Bronchial epithelial cell (primary cell): Measurements from ENCODE around the gene SLC25A21. TPM values are rescaled to one million over a fixed set of nuclear protein-coding genes. Genes with fewer than 3 reads are reported as not detected.
A peak's percentile ranks its signal among the peaks of the same experiment; 100 is the strongest.

ENCODE experiments used
- DNase-seq: peaks from one replicate; pipeline ENCODE4 v3.0.0-alpha.2; 2010; ENCODE audit warnings: low read depth
- FAIRE-seq: peaks from 2 replicates; lab custom pipeline; 2011; peaks lifted over from hg19 to GRCh38; lab: Jason Lieb, UNC
- H3K27me3 ChIP-seq: 2 replicates; pipeline ENCODE4 v1.5.1; 2011; ENCODE audit warnings: low read length; ENCODE audit not compliant: control insufficient read depth, insufficient read depth
- H3K36me3 ChIP-seq: 2 replicates; pipeline ENCODE4 v1.5.1; 2011; ENCODE audit warnings: low read length; ENCODE audit not compliant: control insufficient read depth, insufficient read depth
- H3K4me3 ChIP-seq: 2 replicates; pipeline ENCODE4 v1.5.1; 2011; ENCODE audit warnings: mild to moderate bottlenecking, low read depth, low read length, control low read depth
- total RNA-seq: library from RNA; depleted of rRNA; stranded (reverse); fragments of >200 nt; gene quantifications from 2 replicates; pipeline ENCODE4 v1.2.1, GENCODE V29; 2014
- TF ChIP-seq, protein P1 (sequence below): IDR thresholded peaks from 2 replicates; pipeline ENCODE4 v1.5.1; 2011; ENCODE audit warnings: mild to moderate bottlenecking, moderate library complexity, low read length, control low read depth, inconsistent platforms; ENCODE audit not compliant: insufficient read depth, severe bottlenecking

SLC25A21 gene
- total RNA-seq, 1 donor from 2014 or later, result 0.53 TPM

DNA sequence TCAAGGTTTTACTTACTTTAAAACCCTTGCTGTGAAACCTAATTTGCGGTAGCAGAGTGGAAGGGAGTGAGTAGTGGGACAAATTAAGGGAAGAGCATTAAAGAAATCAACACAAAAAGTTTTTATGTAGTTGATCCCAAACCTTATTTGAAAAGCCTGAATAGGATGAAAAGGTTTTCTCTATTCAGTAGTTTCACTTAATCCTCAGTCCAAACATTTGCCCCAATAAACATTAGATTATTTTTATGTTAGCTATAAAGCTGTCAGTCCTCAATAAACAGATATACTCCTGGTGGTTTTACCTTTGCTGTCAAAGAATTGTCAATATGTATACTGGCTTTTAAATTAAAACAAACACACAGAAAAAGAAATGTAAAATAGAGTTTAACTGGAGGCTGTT lies 374.8 kb downstream of the SLC25A21 start:
- Histone ChIP-seq H3K27me3 (no peaks in the 10 kb centered on the region), H3K4me3 (no peak overlapping the region), H3K36me3 (no peaks in the 10 kb centered on the region)
- TF ChIP-seq, protein P1, sequence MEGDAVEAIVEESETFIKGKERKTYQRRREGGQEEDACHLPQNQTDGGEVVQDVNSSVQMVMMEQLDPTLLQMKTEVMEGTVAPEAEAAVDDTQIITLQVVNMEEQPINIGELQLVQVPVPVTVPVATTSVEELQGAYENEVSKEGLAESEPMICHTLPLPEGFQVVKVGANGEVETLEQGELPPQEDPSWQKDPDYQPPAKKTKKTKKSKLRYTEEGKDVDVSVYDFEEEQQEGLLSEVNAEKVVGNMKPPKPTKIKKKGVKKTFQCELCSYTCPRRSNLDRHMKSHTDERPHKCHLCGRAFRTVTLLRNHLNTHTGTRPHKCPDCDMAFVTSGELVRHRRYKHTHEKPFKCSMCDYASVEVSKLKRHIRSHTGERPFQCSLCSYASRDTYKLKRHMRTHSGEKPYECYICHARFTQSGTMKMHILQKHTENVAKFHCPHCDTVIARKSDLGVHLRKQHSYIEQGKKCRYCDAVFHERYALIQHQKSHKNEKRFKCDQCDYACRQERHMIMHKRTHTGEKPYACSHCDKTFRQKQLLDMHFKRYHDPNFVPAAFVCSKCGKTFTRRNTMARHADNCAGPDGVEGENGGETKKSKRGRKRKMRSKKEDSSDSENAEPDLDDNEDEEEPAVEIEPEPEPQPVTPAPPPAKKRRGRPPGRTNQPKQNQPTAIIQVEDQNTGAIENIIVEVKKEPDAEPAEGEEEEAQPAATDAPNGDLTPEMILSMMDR, result no peak
- FAIRE-seq, result no peak
- DNase-seq, result no peak

DNA sequence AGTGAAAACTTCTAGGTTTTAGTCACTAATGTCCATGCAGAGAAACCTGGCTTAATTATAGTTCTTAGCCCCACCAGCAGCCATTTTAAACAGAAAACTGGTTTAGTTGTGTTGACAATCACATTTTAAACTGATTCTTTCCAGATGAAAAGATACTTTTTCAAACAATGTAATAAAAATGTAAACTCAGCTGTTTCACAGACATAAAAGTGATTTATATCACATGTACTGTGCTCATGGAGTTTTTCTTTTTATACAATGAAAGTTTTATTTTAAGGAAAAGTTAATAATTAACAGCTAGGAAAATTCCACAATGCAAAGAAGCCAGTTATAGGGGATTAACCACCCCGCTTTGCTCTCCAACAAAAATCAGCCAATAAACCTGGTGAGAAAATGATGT lies 381.0 kb downstream of the SLC25A21 start:
- TF ChIP-seq, protein P1, result no peak
- DNase-seq (no peak), FAIRE-seq (no peak)
- no peaks in the 10 kb centered on the region for H3K36me3 ChIP-seq
- no peaks in the 10 kb centered on the region for H3K27me3 ChIP-seq
- no peak overlapping the region for H3K4me3 ChIP-seq

DNA sequence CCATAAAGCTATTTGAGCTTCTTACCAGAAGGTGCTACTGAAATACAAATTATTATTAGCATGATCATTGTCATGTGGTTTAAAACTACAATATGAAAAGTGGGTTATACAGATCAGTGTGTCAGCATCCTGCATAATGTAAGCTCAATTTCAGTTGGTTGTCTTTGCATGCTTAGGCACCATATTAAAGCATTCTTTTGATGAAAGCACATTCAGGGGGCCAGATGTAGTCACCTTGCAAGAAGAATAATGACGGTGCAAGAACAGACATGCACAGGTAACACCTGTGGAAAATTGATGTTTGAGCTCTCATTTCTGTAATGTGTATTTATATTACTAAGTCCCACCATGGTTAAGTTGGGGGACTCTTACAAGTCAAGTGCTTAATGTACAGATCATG lies 386.9 kb downstream of the SLC25A21 start:
- no peaks in the 10 kb centered on the region for H3K36me3 ChIP-seq
- no peaks in the 10 kb centered on the region for H3K27me3 ChIP-seq
- TF ChIP-seq, protein P1, result no peak
- peak; percentile 53 for DNase-seq
- no peak overlapping the region for H3K4me3 ChIP-seq
- no peak for FAIRE-seq

DNA sequence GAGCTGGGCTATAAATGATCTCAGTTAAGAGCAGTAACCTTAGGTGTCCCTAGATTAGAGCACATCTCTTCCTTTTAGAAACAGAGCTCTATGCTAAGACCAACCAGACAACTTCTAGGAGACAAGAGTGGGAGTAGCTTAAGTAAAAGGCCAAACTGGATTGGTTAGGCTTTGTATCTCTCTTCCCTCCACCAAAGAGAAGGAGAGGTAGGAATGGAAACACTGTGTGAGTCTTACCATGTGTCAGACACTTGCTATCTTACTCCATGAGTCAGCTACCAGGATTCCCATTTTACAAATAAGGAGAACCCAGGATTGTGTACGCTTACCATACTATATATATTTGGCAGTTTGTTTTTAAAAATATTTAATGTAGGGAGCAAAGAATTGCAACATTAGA lies 387.9 kb downstream of the SLC25A21 start:
- peak; percentile 76 for DNase-seq
- TF ChIP-seq, protein P1, result no peak
- Histone ChIP-seq H3K36me3 (no peaks in the 10 kb centered on the region), H3K4me3 (no peak overlapping the region), H3K27me3 (no peaks in the 10 kb centered on the region)
- no peak for FAIRE-seq

DNA sequence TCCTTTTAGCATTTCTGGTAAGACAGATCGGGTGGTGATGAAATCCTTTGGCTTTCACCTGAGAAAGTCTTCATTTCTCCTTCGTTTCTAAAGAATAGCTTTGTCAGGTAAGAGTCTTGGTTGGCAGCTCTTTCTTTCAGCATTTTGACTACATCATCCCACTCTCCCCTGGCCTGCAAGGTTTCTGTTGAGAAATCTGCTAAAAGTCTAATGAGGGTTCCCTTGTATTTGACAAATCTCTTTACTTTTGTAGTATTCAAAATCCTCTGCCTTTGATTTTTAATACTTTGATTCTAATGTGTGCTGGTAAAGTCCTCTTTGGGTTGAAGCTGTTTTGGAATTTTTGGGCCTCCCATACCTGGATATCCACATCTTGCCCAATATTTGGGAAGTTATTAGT lies 390.5 kb downstream of the SLC25A21 start:
- TF ChIP-seq, protein P1, result no peak

DNA sequence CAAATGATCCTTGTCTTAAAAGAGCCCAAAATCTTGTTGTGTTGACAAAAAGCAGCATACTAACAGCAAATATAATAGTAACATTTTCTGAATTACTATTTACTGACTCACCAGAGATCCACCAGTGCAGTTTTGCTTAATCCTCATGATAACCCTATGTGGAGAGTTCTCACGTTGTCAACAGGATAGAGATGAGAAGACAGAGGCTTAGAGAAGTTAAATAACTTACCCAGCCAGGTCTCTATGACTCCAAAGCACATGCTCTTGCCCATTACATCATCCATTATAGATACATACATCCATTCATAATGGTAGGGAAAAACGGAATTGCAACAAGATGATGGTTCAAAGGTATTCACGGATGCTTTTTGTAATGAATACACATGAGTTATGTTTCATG lies 398.8 kb downstream of the SLC25A21 start:
- H3K27me3 ChIP-seq, result no peaks in the 10 kb centered on the region
- no peaks in the 10 kb centered on the region for H3K36me3 ChIP-seq
- TF ChIP-seq, protein P1, result no peak
- FAIRE-seq, result no peak
- peak; percentile 79 for DNase-seq
- no peak overlapping the region for H3K4me3 ChIP-seq

More for the DNA sequence above, 390.5 kb downstream of the SLC25A21 start:
- no peak overlapping the region for H3K4me3 ChIP-seq
- H3K27me3 ChIP-seq, result no peaks in the 10 kb centered on the region
- no peaks in the 10 kb centered on the region for H3K36me3 ChIP-seq
- FAIRE-seq (no peak), DNase-seq (no peak)
